ENCODE data around the gene IZUMO2. TPM values are rescaled to one million over a fixed set of nuclear protein-coding genes. Genes with fewer than 3 reads are reported as not detected.

Gene IZUMO2
- total RNA-seq: not detected
- long read RNA-seq: 0 reads

DNA sequence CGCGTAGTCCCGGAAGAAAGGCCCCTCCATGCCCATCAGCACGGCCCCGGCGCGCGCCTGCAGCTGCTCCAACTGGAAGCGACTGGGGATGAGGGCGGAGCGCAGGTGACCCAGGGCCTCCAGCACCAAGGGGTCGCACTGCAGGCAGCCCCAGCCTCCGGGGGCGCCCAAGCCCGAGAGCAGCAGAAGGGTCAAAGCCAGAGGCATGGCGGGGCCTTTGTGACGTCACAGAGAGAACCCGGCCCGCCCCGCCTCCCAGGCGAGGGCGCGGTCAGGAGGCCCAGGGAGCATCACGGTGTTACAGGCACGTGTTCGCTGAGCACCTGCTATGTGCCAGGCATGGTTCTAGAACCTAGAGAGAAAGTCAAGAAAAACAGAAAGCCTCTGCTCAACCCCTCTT, at the start of gene IZUMO2:
TSS of gene IZUMO2 (minus strand) at position 294 of the 400 bp plus-strand sequence. CDS start at position 207, 87 bp downstream.
- DNase-seq (no peak), ATAC-seq (peak; percentile 31)
- H3K27me3 ChIP-seq: peaks cover 8% of the 10 kb centered on the region
- no peak within 1 kb of the TSS for H3K27ac ChIP-seq
- TF ChIP-seq, protein P1, sequence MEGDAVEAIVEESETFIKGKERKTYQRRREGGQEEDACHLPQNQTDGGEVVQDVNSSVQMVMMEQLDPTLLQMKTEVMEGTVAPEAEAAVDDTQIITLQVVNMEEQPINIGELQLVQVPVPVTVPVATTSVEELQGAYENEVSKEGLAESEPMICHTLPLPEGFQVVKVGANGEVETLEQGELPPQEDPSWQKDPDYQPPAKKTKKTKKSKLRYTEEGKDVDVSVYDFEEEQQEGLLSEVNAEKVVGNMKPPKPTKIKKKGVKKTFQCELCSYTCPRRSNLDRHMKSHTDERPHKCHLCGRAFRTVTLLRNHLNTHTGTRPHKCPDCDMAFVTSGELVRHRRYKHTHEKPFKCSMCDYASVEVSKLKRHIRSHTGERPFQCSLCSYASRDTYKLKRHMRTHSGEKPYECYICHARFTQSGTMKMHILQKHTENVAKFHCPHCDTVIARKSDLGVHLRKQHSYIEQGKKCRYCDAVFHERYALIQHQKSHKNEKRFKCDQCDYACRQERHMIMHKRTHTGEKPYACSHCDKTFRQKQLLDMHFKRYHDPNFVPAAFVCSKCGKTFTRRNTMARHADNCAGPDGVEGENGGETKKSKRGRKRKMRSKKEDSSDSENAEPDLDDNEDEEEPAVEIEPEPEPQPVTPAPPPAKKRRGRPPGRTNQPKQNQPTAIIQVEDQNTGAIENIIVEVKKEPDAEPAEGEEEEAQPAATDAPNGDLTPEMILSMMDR (IDR thresholded peaks at IDR 0.05): no peak
- H3K9me3 ChIP-seq: no peaks in the 10 kb centered on the region
- no peaks in the 10 kb centered on the region for H3K36me3 ChIP-seq
- H3K4me1 ChIP-seq: no peaks in the 10 kb centered on the region
- intact Hi-C loops (cut with DNase I): no loop called here
- H3K4me3 ChIP-seq: no peak within 1 kb of the TSS

DNA sequence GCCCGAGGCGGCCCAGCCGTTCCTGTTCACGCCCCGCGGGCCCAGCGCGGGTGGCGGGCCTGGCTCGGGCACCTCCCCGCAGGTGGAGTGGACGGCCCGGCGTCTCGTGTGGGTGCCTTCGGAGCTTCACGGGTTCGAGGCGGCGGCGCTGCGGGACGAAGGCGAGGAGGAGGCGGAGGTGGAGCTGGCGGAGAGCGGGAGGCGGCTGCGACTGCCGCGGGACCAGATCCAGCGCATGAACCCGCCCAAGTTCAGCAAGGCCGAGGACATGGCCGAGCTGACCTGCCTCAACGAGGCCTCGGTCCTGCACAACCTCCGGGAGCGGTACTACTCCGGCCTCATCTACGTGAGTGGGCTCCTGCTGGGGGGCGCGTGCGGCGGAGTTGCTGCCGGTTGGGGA, 47.3 kb upstream of the IZUMO2 start:
- H3K36me3 ChIP-seq: no peaks in the 10 kb centered on the region
- DNase-seq: no peak
- ATAC-seq: no peak
- no peaks in the 10 kb centered on the region for H3K4me1 ChIP-seq
- H3K27ac ChIP-seq: no peak overlapping the region
- TF ChIP-seq, protein P1 (IDR thresholded peaks at IDR 0.05): no peak
- H3K27me3 ChIP-seq: peaks cover 6% of the 10 kb centered on the region
- no peaks in the 10 kb centered on the region for H3K9me3 ChIP-seq
- no peak overlapping the region for H3K4me3 ChIP-seq
- intact Hi-C loops (cut with DNase I): no loop called here

DNA sequence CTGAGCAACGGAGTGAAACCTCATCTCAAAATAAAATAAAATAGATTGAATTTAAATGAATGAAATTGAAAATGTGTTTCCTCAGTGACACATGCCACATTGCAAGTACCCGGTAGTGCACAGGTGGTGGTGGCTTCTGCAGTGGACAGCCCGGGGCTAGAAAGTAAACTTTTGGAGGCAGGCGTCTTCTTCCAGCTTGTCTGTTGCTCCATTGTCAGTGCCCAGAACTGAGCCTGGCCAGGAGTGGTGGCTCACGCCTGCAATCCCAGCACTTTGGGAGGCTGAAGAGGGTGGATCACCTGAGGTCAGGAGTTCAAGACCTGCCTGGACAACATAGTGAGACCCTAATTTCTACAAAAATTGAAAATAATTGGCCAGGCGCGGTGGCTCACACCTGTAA, 46.0 kb upstream of the IZUMO2 start:
- intact Hi-C loops (cut with DNase I): no loop called here
- no peaks in the 10 kb centered on the region for H3K9me3 ChIP-seq
- ATAC-seq: no peak

DNA sequence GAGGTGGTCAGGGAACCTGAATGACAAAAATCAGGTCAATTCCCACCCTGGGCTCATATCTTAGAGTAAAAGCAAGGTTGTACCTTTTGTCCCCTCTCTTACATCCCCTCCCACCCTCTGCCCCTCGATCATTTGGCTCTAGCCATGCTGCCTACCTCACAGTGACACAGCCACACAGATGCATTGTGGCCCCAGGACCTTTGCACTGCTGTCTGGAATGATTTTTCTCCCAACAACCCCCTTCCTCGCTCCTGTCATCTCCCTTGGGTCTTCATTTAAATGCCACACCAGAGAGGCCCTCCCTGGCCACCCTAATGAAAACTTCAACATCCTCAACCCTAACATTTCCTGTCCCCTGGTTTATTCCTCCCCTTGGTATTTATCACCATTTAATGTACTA, 44.6 kb upstream of the IZUMO2 start:
- TF ChIP-seq, protein P1 (IDR thresholded peaks at IDR 0.05): no peak
- ATAC-seq (no peak), DNase-seq (no peak)
- intact Hi-C loops (cut with DNase I): no loop called here
- H3K27me3 ChIP-seq: peaks cover 33% of the 10 kb centered on the region
- no peaks in the 10 kb centered on the region for H3K36me3 ChIP-seq
- H3K27ac ChIP-seq: no peak overlapping the region
- H3K4me3 ChIP-seq: no peak overlapping the region
- H3K4me1 ChIP-seq: peaks cover 10% of the 10 kb centered on the region
- no peaks in the 10 kb centered on the region for H3K9me3 ChIP-seq

More for the DNA sequence above, 46.0 kb upstream of the IZUMO2 start:
- no peak for DNase-seq
- TF ChIP-seq, protein P1 (IDR thresholded peaks at IDR 0.05): no peak
- peaks cover 19% of the 10 kb centered on the region for H3K27me3 ChIP-seq
- H3K4me3 ChIP-seq: no peak overlapping the region
- H3K4me1 ChIP-seq: peaks cover 5% of the 10 kb centered on the region
- no peaks in the 10 kb centered on the region for H3K36me3 ChIP-seq
- H3K27ac ChIP-seq: no peak overlapping the region

DNA sequence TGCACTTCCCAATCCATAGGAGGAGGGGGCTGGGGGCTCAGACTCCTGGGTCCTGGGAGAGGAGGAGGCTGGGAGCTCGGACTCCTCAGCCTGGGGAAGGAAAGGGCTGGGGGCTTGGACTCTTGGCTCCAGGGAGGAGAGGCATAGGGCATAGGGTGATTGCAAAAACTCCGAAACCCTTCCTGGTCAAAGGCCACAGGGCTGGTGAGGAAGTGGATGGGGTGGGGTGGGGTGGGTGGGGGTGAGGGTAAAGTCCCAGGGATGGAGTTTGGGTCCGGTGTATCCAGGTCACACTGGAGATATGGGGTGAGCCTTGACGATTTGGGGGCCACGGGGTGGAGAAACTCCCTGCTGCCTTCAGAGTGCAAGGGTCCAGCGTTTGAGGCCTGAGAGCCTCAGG, 43.1 kb upstream of the IZUMO2 start:
- Histone ChIP-seq H3K36me3 (no peaks in the 10 kb centered on the region), H3K9me3 (no peaks in the 10 kb centered on the region), H3K27me3 (peaks cover 33% of the 10 kb centered on the region), H3K27ac (peak overlapping the region; percentile 83), H3K4me3 (peak overlapping the region; percentile 37), H3K4me1 (peaks cover 10% of the 10 kb centered on the region)
- intact Hi-C loops (cut with DNase I): no loop called here
- DNase-seq (no peak), ATAC-seq (no peak)
- TF ChIP-seq, protein P1 (IDR thresholded peaks at IDR 0.05): no peak

DNA sequence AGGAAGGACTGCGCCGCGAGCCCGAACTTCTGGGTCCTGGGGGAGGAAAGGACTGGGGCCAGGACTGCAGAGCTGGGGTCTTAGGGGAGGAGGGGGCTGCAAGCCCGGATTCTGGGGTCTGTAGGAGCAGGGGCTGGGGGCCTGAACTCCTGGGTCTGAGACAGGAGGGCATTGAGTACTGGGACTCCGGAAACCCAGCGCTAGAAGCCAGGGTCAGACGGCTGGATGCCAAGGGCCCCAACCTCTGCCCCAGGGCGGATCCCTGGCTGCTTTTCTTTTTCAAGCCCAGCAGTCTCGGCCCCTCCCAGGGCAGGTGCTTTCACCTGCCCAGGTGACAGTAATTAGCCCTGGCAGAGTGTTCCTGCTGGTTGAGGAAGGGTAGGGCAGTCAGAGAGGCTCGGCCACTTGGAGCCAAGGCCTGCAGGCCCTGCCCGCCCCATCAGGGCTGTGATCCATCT, 42.6 kb upstream of the IZUMO2 start:
- Histone ChIP-seq H3K27ac (peak overlapping the region; percentile 83), H3K27me3 (peaks cover 33% of the 10 kb centered on the region), H3K4me1 (peaks cover 10% of the 10 kb centered on the region), H3K9me3 (no peaks in the 10 kb centered on the region), H3K36me3 (no peaks in the 10 kb centered on the region), H3K4me3 (peak overlapping the region; percentile 37)
- peak; percentile 74 for ATAC-seq
- TF ChIP-seq, protein P1 (IDR thresholded peaks at IDR 0.05): no peak
- intact Hi-C loops (cut with DNase I): no loop called here
- peak; percentile 84 for DNase-seq
